ENCODE results near the gene LEPROT. TPM values are rescaled to one million over a fixed set of nuclear protein-coding genes. Genes with fewer than 3 reads are reported as not detected.
"Not testable (repeated sequence)": the region's sequence is repeated elsewhere in the genome, so short reads cannot be mapped to it uniquely, and the experiment has no call there.

The LEPROT gene
- total and polyA plus RNA-seq, 5 donors, result 33.0 to 59.1 (median 55.0) TPM

DNA sequence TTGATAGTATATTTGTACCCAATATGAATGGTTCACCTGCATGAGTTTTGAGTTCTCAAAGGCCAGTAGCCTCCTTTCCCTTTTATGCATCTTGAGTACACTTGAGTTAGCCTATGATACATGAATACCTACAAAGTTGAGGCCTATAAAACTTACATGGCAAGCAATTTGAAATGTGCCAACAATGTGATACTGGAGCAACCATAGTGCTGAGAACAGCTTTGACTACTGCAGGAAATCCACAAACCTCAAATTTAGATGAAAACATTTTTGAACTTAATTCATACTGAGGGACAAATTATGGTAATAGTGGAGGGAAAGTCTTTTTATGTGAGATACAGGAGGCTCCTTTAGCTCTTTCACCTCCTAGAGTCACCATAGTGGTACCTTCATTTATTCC is 37.4 kb downstream of the LEPROT start:
- H3K9me3 ChIP-seq (ENCODE audit: control insufficient read depth, low read length), result no peaks in the 10 kb centered on the region
- DNase-seq (no peak), ATAC-seq (no peak)
- H3K27ac ChIP-seq (ENCODE audit: low read length), result no peak overlapping the region
- intact Hi-C loops (cut with DNase I), result no loop called here
- H3K4me3 ChIP-seq (ENCODE audit: low read length), result no peak overlapping the region
- H3K27me3 ChIP-seq (ENCODE audit: control insufficient read depth, insufficient read depth), result no peaks in the 10 kb centered on the region
- no peaks in the 10 kb centered on the region for H3K4me1 ChIP-seq (ENCODE audit: control insufficient read depth, insufficient read depth, low read length)

DNA sequence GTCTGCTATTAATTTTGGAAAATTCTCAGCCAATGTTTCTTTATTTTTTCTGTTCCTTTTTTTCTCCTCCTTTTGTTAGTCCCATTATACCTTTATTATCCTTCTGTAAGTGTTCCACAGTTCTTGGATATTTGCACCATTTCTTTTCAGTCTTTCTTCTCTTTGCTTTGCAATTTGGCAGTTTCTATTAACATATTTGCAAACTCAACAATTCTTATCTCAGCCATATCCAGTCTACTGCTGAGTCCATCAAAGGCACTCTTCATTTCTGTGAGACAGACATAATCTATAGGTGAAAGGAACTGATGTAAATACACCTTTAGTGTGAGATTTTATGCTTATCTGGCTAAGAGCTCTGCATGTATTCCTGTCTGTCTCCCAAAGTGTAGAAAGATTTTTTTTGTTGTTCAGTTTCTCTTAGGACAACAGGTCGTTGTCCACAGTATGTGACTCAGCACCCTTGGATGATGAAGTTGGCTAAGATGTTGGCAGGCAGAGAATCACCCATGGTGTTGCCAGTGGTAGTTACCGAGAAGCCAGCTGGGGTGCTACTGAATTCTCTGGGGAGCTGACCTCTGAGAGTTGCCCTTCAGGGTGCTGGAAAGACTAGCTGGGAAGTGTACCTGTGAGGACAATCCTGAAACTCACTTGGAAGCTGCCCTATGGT is 38.4 kb downstream of the LEPROT start:
- Histone ChIP-seq H3K4me1 (ENCODE audit: control insufficient read depth, insufficient read depth, low read length) (no peaks in the 10 kb centered on the region), H3K9me3 (ENCODE audit: control insufficient read depth, low read length) (no peaks in the 10 kb centered on the region), H3K4me3 (ENCODE audit: low read length) (no peak overlapping the region), H3K27me3 (ENCODE audit: control insufficient read depth, insufficient read depth) (no peaks in the 10 kb centered on the region), H3K27ac (ENCODE audit: low read length) (no peak overlapping the region)
- DNase-seq, result no peak
- intact Hi-C loops (cut with DNase I), result no loop called here
- peak in 1 of 2 donors; percentile 11 for ATAC-seq
- WGBS, result 68% methylated on average over 2 of the region's 2 CpGs

DNA sequence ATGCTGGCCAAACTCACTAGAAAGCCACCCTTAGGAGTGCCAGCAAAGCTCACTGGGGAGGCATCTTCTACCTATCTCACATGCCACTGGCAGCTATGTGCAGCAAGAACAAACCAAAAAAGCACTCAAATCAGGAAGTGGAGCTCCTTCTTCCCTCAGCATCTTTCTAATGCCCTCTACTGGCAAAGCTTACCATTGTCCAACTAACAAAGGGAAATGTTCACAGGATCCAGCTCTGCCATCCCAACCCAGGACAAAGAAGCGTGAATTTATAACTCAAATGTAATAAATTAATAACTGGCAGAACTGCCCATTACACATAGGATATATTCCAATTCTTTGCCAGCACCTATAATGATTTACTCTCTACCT is 38.9 kb downstream of the LEPROT start:
- ATAC-seq (peak in 1 of 2 donors; percentile 48), DNase-seq (no peak)
- 81% methylated on average over 1 of the region's 1 CpG for WGBS
- Histone ChIP-seq H3K27me3 (ENCODE audit: control insufficient read depth, insufficient read depth) (no peaks in the 10 kb centered on the region), H3K4me3 (ENCODE audit: low read length) (no peak overlapping the region), H3K27ac (ENCODE audit: low read length) (no peak overlapping the region), H3K9me3 (ENCODE audit: control insufficient read depth, low read length) (no peaks in the 10 kb centered on the region), H3K4me1 (ENCODE audit: control insufficient read depth, insufficient read depth, low read length) (no peaks in the 10 kb centered on the region)
- intact Hi-C loops (cut with DNase I), result no loop called here

DNA sequence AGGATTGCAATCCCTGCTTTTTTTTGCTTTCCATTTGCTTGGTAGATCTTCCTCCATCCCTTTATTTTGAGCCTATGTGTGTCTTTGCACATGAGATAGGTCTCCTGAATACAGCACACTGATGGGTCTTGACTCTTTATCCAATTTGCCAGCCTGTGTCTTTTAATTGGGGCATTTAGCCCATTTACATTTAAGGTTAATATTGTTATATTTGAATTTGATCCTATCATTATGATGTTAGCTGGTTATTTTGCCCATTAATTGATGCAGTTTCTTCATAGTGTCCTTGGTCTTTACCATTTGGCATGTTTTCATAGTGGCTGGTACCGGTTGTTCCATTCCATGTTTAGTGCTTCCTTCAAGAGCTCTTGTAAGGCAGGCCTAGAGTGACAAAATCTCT is 45.4 kb downstream of the LEPROT start:
- H3K27me3 ChIP-seq (ENCODE audit: control insufficient read depth, insufficient read depth); ATAC-seq; H3K9me3 ChIP-seq (ENCODE audit: control insufficient read depth, low read length); H3K27ac ChIP-seq (ENCODE audit: low read length); DNase-seq; H3K4me1 ChIP-seq (ENCODE audit: control insufficient read depth, insufficient read depth, low read length); intact Hi-C loops (cut with DNase I); H3K4me3 ChIP-seq (ENCODE audit: low read length): not testable (repeated sequence)
- WGBS, result 99% methylated on average over 1 of the region's 1 CpG

DNA sequence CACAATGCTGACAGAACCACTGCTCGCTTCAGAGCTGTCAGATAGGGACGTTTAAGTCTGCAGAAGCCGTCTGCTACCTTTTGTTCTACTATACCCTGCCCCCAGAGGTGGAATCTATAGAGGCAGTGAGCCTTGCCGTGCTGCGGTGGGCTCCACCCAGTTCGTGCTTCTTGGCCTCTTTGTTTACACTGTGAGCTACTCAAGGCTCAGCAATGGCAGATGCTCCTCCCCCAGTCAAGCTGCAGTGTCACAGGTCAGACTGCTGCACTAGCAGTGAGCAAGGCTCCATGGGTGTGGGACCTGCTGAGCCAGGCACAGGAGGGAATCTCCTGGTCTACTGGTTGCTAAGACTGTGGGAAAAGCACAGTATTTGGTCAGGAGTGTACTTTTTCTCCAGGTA is 47.1 kb downstream of the LEPROT start:
- intact Hi-C loops (cut with DNase I), result no loop called here
- Histone ChIP-seq H3K4me3 (ENCODE audit: low read length) (no peak overlapping the region), H3K4me1 (ENCODE audit: control insufficient read depth, insufficient read depth, low read length) (peaks cover 5% of the 10 kb centered on the region), H3K27me3 (ENCODE audit: control insufficient read depth, insufficient read depth) (no peaks in the 10 kb centered on the region), H3K27ac (ENCODE audit: low read length) (no peak overlapping the region), H3K9me3 (ENCODE audit: control insufficient read depth, low read length) (no peaks in the 10 kb centered on the region)
- WGBS, result 54% methylated on average over 6 of the region's 6 CpGs
- ATAC-seq (no peak), DNase-seq (peak in 1 of 3 donors; percentile 14)

DNA sequence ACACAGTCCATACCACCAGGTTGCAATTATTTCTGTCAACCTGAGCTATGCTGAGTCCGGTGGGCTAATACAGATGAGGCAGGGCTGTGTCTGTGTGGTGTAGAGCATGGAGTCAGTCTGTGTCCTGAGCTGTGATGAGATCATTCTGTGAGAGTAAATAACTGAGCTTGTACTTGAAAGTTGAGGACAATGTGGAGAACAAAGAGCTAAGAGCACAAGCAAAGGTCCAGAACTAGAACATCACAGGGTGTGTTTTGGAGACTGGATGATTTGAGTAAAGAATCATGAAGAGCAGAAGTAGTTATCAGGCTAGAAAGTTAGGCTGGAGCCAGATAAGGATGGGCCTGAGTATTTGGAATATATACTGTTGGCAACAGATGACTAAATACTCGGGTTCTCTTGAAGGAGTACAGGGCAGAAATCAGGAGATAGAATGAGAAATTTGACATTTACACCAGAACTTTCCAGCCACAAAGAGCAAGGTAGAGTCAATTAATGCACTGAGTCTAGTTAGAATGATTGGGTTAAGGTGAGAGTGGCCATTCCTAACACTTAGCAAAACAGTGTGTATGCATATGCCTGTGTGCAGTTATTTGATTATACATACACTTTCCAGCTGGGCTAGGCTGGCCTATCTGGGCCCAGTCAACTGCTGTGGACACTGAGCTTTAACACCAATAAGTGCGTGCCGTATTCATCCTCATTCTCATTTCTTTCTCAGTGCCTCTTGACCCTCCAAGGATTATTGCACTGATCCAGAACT is 48.8 kb downstream of the LEPROT start:
- H3K27ac ChIP-seq (ENCODE audit: low read length), result peak overlapping the region; percentile 70
- no peaks in the 10 kb centered on the region for H3K27me3 ChIP-seq (ENCODE audit: control insufficient read depth, insufficient read depth)
- H3K9me3 ChIP-seq (ENCODE audit: control insufficient read depth, low read length), result no peaks in the 10 kb centered on the region
- no peak for DNase-seq
- peaks cover 5% of the 10 kb centered on the region for H3K4me1 ChIP-seq (ENCODE audit: control insufficient read depth, insufficient read depth, low read length)
- WGBS, result 50% methylated on average over 4 of the region's 4 CpGs
- no peak overlapping the region for H3K4me3 ChIP-seq (ENCODE audit: low read length)
- intact Hi-C loops (cut with DNase I), result no loop called here
- ATAC-seq, result peak; percentile 36 to 39

DNA sequence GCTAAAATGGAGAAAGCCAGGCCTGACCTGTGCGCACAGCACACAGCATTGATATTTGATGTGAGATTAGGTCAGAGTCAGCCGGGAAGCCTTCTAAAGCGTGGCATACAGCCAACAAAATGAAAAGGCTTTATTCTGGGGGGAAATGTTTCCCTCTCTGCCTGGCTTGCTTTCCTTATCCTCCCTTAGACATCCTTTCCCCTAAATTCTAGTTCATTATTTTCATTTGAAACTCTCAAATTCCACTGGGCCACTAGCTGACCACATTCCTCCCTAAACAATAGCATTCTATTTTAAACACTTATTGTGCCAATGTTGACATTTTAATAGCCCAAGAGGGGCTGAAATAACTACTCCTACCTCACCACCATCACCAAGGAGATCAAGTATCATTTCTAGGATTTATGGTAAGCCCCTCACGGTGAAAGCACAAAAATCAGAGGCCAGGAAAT is 49.4 kb downstream of the LEPROT start:
- H3K4me3 ChIP-seq (ENCODE audit: low read length), result no peak overlapping the region
- peaks cover 5% of the 10 kb centered on the region for H3K4me1 ChIP-seq (ENCODE audit: control insufficient read depth, insufficient read depth, low read length)
- intact Hi-C loops (cut with DNase I), result no loop called here
- H3K27ac ChIP-seq (ENCODE audit: low read length), result peak overlapping the region; percentile 70
- peak; percentile 70 to 81 for ATAC-seq
- H3K9me3 ChIP-seq (ENCODE audit: control insufficient read depth, low read length), result no peaks in the 10 kb centered on the region
- H3K27me3 ChIP-seq (ENCODE audit: control insufficient read depth, insufficient read depth), result no peaks in the 10 kb centered on the region
- DNase-seq, result peak in 1 of 3 donors; percentile 20
- 45% methylated on average over 4 of the region's 4 CpGs for WGBS

- intact Hi-C loops (cut with DNase I), result no loop called here
- H3K27ac ChIP-seq (ENCODE audit: low read length), result no peak overlapping the region
- ATAC-seq, result no peak
These were observed 50.3 kb downstream of the LEPROT start for GRCh38 chr1:65470766-65471165.

GRCh38 chr1:65471213-65471833 is 50.9 kb downstream of the LEPROT start:
- no peak overlapping the region for H3K4me3 ChIP-seq (ENCODE audit: low read length)
- peaks cover 6% of the 10 kb centered on the region for H3K4me1 ChIP-seq (ENCODE audit: control insufficient read depth, insufficient read depth, low read length)
- no peak overlapping the region for H3K27ac ChIP-seq (ENCODE audit: low read length)
- H3K9me3 ChIP-seq (ENCODE audit: control insufficient read depth, low read length), result no peaks in the 10 kb centered on the region
- DNase-seq (no peak), ATAC-seq (peak in 1 of 2 donors; percentile 48)
- intact Hi-C loops (cut with DNase I), result no loop called here
- 29% methylated on average over 2 of the region's 2 CpGs for WGBS
- no peaks in the 10 kb centered on the region for H3K27me3 ChIP-seq (ENCODE audit: control insufficient read depth, insufficient read depth)

More at GRCh38 chr1:65470766-65471165, 50.3 kb downstream of the LEPROT start:
- H3K27me3 ChIP-seq (ENCODE audit: control insufficient read depth, insufficient read depth), result no peaks in the 10 kb centered on the region
- no peak overlapping the region for H3K4me3 ChIP-seq (ENCODE audit: low read length)
- no peak for DNase-seq
- H3K9me3 ChIP-seq (ENCODE audit: control insufficient read depth, low read length), result no peaks in the 10 kb centered on the region
- H3K4me1 ChIP-seq (ENCODE audit: control insufficient read depth, insufficient read depth, low read length), result peaks cover 5% of the 10 kb centered on the region
- 42% methylated on average over 1 of the region's 1 CpG for WGBS

DNA sequence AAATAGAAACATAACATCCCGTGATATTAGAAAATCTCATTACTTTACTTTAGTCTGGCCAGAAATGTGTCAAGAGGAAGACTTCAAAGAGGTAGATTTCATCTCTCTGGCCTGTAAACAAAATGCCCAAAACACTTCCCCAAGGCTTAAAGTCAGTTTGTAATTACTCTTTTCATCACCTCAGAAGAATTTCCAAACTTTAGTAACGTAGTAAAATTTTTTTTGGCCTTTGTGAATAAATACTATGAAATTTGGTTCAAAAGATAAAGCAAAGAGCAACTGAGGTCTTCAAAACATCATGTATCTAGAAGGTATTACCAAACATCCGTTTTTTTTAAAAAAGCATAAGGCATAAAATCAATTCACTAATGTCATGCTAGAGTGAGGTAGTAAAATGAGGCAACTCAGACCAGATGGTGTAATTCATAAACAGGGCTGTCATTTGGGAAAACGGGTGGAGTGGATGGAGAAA is 51.4 kb downstream of the LEPROT start:
- ATAC-seq (peak; percentile 13 to 42), DNase-seq (no peak)
- WGBS, result 67% methylated on average over 4 of the region's 4 CpGs
- Histone ChIP-seq H3K27me3 (ENCODE audit: control insufficient read depth, insufficient read depth) (no peaks in the 10 kb centered on the region), H3K4me3 (ENCODE audit: low read length) (no peak overlapping the region), H3K9me3 (ENCODE audit: control insufficient read depth, low read length) (no peaks in the 10 kb centered on the region), H3K27ac (ENCODE audit: low read length) (no peak overlapping the region), H3K4me1 (ENCODE audit: control insufficient read depth, insufficient read depth, low read length) (peaks cover 7% of the 10 kb centered on the region)
- intact Hi-C loops (cut with DNase I), result no loop called here

DNA sequence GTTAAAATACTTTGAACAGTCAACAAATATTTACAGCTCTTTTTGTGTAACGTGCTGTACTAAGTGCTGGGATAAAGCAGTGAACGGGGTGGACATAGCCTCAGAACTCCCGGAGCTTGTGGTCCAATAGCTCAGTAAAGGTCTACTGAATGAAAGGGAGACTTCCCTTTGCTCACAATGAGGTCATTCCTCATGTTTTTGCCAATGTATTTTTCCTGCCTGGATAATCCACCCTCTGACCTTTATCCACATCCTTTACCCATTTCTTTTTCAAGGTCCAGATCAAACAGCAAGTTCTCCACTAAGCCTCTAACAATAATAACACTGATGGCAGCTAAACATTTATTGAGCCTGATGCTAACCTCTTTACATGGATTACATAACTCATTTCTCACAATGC is 55.9 kb downstream of the LEPROT start:
- no peak for DNase-seq
- Histone ChIP-seq H3K27me3 (ENCODE audit: control insufficient read depth, insufficient read depth) (no peaks in the 10 kb centered on the region), H3K27ac (ENCODE audit: low read length) (no peak overlapping the region), H3K4me1 (ENCODE audit: control insufficient read depth, insufficient read depth, low read length) (peaks cover 2% of the 10 kb centered on the region), H3K9me3 (ENCODE audit: control insufficient read depth, low read length) (no peaks in the 10 kb centered on the region), H3K4me3 (ENCODE audit: low read length) (no peak overlapping the region)
- WGBS, result 62% methylated on average over 3 of the region's 3 CpGs
- ATAC-seq, result peak in 1 of 2 donors; percentile 87
- intact Hi-C loops (cut with DNase I), result no loop called here

Measured in right cardiac atrium (tissue), 5 donors.